PFSK-1 (cell line): ENCODE measurements around the gene TACR1.

Experiments
- POLR2AphosphoS5 ChIP-seq: IDR thresholded peaks from 2 replicates; pipeline ENCODE4 v1.6.1; 2012; ENCODE audit warnings: low read depth, mild to moderate bottlenecking, control low read depth, low read length, moderate library complexity
- SIN3A ChIP-seq: IDR thresholded peaks from 2 replicates; pipeline ENCODE4 v1.6.1; 2012; ENCODE audit warnings: mild to moderate bottlenecking, low read length, moderate library complexity, borderline replicate concordance; ENCODE audit not compliant: insufficient read depth
- TF ChIP-seq, protein P1 (sequence below), 2 experiments: IDR thresholded peaks; 2 replicates each; pipeline versions ENCODE4 v1.6.1 to v1.8.0; 2011 to 2012; ENCODE audit warnings: low read depth in 2 of 2, low read length in 2 of 2, control low read depth in 1 of 2, inconsistent platforms in 1 of 2, mild to moderate bottlenecking in 1 of 2, moderate library complexity in 1 of 2; ENCODE audit not compliant: insufficient read depth in 1 of 2

DNA sequence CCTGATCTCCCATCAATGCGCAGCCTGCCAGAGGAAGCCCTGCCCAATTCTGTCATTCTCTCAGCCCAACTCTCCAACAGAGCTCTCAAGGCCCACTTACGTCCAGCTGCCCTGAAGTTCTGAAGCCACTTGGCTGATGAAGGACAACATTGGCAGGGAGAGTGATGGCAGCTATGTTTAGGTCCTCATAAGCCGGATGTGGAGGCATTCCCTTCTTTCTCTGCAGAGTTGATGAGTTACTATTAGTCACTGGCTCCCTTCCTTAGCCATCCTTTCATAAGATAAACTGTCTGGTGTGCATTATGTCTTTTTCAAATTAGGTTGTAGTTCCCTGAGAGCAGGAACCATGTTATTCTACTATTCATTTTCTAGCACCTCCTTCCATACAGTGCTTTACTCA, 22.5 kb upstream of the TACR1 start:
- TF ChIP-seq POLR2AphosphoS5 (no peak), SIN3A (no peak)
- TF ChIP-seq, protein P1, sequence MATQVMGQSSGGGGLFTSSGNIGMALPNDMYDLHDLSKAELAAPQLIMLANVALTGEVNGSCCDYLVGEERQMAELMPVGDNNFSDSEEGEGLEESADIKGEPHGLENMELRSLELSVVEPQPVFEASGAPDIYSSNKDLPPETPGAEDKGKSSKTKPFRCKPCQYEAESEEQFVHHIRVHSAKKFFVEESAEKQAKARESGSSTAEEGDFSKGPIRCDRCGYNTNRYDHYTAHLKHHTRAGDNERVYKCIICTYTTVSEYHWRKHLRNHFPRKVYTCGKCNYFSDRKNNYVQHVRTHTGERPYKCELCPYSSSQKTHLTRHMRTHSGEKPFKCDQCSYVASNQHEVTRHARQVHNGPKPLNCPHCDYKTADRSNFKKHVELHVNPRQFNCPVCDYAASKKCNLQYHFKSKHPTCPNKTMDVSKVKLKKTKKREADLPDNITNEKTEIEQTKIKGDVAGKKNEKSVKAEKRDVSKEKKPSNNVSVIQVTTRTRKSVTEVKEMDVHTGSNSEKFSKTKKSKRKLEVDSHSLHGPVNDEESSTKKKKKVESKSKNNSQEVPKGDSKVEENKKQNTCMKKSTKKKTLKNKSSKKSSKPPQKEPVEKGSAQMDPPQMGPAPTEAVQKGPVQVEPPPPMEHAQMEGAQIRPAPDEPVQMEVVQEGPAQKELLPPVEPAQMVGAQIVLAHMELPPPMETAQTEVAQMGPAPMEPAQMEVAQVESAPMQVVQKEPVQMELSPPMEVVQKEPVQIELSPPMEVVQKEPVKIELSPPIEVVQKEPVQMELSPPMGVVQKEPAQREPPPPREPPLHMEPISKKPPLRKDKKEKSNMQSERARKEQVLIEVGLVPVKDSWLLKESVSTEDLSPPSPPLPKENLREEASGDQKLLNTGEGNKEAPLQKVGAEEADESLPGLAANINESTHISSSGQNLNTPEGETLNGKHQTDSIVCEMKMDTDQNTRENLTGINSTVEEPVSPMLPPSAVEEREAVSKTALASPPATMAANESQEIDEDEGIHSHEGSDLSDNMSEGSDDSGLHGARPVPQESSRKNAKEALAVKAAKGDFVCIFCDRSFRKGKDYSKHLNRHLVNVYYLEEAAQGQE (IDR thresholded peaks at IDR 0.05; ENCODE audit: insufficient read depth in 1 of 2, low read depth in 2 of 2, low read length in 2 of 2): no peak
